ENCODE data around the gene HSD3B7. TPM values are rescaled to one million over a fixed set of nuclear protein-coding genes. Genes with fewer than 3 reads are reported as not detected.

HSD3B7 gene
- total RNA-seq, 1 experiment from 2014 or later: 5.4 TPM

DNA sequence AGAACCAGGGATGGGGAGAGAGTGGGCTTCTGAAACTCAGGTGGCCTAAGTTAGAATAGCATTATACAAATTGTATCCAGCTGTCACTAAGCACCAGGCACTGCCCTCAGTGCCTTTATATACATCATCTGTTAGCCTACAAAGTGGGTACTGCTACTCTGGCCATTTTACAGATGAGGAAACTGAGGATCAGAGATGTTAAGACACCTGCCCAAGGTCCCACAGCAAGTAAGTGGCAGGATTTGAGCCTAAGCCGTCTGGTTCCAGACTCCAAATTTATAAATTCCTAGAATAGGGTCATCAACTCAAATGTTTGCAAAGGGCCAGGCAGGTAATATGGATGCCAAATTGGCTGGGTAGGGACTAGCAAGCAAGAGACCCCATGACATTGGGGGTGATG is 33.8 kb upstream of the HSD3B7 start:
- POLR2A ChIA-PET: no interaction called here
- no peak for TF ChIP-seq SIN3A (IDR thresholded peaks at IDR 0.05; ENCODE audit: borderline replicate concordance, insufficient read depth, low read depth, low read length)
- TF ChIP-seq, protein P1, sequence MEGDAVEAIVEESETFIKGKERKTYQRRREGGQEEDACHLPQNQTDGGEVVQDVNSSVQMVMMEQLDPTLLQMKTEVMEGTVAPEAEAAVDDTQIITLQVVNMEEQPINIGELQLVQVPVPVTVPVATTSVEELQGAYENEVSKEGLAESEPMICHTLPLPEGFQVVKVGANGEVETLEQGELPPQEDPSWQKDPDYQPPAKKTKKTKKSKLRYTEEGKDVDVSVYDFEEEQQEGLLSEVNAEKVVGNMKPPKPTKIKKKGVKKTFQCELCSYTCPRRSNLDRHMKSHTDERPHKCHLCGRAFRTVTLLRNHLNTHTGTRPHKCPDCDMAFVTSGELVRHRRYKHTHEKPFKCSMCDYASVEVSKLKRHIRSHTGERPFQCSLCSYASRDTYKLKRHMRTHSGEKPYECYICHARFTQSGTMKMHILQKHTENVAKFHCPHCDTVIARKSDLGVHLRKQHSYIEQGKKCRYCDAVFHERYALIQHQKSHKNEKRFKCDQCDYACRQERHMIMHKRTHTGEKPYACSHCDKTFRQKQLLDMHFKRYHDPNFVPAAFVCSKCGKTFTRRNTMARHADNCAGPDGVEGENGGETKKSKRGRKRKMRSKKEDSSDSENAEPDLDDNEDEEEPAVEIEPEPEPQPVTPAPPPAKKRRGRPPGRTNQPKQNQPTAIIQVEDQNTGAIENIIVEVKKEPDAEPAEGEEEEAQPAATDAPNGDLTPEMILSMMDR (IDR thresholded peaks at IDR 0.05): no peak
- no peak for TF ChIP-seq POLR2AphosphoS5 (IDR thresholded peaks at IDR 0.05; ENCODE audit: low read depth, low read length)
- TF ChIP-seq, protein P2, sequence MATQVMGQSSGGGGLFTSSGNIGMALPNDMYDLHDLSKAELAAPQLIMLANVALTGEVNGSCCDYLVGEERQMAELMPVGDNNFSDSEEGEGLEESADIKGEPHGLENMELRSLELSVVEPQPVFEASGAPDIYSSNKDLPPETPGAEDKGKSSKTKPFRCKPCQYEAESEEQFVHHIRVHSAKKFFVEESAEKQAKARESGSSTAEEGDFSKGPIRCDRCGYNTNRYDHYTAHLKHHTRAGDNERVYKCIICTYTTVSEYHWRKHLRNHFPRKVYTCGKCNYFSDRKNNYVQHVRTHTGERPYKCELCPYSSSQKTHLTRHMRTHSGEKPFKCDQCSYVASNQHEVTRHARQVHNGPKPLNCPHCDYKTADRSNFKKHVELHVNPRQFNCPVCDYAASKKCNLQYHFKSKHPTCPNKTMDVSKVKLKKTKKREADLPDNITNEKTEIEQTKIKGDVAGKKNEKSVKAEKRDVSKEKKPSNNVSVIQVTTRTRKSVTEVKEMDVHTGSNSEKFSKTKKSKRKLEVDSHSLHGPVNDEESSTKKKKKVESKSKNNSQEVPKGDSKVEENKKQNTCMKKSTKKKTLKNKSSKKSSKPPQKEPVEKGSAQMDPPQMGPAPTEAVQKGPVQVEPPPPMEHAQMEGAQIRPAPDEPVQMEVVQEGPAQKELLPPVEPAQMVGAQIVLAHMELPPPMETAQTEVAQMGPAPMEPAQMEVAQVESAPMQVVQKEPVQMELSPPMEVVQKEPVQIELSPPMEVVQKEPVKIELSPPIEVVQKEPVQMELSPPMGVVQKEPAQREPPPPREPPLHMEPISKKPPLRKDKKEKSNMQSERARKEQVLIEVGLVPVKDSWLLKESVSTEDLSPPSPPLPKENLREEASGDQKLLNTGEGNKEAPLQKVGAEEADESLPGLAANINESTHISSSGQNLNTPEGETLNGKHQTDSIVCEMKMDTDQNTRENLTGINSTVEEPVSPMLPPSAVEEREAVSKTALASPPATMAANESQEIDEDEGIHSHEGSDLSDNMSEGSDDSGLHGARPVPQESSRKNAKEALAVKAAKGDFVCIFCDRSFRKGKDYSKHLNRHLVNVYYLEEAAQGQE (IDR thresholded peaks at IDR 0.05; ENCODE audit: insufficient read depth in 1 of 2, low read depth in 2 of 2, low read length in 1 of 2): no peak
- no peak for TF ChIP-seq TCF7L2 (IDR thresholded peaks at IDR 0.05; ENCODE audit: low read depth, low read length)
- no peaks in the 10 kb centered on the region for H3K27me3 ChIP-seq (ENCODE audit: control insufficient read depth, insufficient read depth, low read length)
- intact Hi-C loops (cut with micrococcal nuclease; ENCODE audit: unreplicated experiment): loop anchor here (5.0 kb wide), 1 partner anchor 146 kb away; no protein-coding TSS in a partner anchor
- no peak overlapping the region for H3K4me3 ChIP-seq (ENCODE audit: low read depth in 2 of 2, low read length in 2 of 2)
- in situ Hi-C loops (cut with HindIII; ENCODE audit: low pct_unique_long_range_greater_than_20kb, low sequenced_read_pairs): no loop called here
- no peak for DNase-seq (ENCODE audit: low read depth, low spot score)
- peaks cover 43% of the 10 kb centered on the region for H3K4me1 ChIP-seq (ENCODE audit: control insufficient read depth, insufficient read depth, low read length)
- no peaks in the 10 kb centered on the region; the same call in 1 of the 2 replicates for H3K36me3 ChIP-seq (ENCODE audit: control insufficient read depth, insufficient read depth, low read length)
- ATAC-seq: no peak
- BruUV-seq (replicated peaks): no TSS peak
- H3K27ac ChIP-seq (ENCODE audit: low read length): no peak overlapping the region
- CTCF ChIA-PET: no interaction called here
- no peaks in the 10 kb centered on the region for H3K9me3 ChIP-seq (ENCODE audit: control insufficient read depth, insufficient read depth, low read depth, low read length)

DNA sequence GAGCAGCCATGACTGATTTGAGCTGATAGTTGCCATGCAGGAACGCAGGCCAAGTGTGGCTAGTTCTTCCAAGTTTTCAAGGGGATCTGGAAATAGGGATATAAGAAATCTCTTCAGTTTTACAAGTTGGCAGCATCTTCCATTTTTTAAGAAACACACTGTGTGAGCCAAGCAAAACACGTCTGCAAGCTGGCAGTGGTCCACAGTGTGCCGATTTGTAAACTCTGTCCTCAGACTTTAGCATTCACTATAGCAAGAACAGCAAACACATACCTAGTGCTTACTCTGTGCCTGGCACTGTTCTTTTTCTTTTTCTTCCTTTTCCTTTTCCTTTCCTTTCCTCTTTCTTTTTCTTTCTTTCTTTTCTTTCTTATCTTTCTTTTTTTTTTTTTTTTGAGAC is 33.3 kb upstream of the HSD3B7 start:
- no peak overlapping the region for H3K4me3 ChIP-seq (ENCODE audit: low read depth in 2 of 2, low read length in 2 of 2)
- DNase-seq (ENCODE audit: low read depth, low spot score) (no peak), ATAC-seq (no peak)
- H3K27ac ChIP-seq (ENCODE audit: low read length): no peak overlapping the region; the same call in 1 of the 2 replicates
- TF ChIP-seq SIN3A (IDR thresholded peaks at IDR 0.05; ENCODE audit: borderline replicate concordance, insufficient read depth, low read depth, low read length) (no peak), POLR2AphosphoS5 (IDR thresholded peaks at IDR 0.05; ENCODE audit: low read depth, low read length) (no peak), TCF7L2 (IDR thresholded peaks at IDR 0.05; ENCODE audit: low read depth, low read length) (no peak)
- TF ChIP-seq, protein P2 (IDR thresholded peaks at IDR 0.05; ENCODE audit: insufficient read depth in 1 of 2, low read depth in 2 of 2, low read length in 1 of 2): no peak
- TF ChIP-seq, protein P1 (IDR thresholded peaks at IDR 0.05): no peak
- H3K9me3 ChIP-seq (ENCODE audit: control insufficient read depth, insufficient read depth, low read depth, low read length): no peaks in the 10 kb centered on the region
- H3K4me1 ChIP-seq (ENCODE audit: control insufficient read depth, insufficient read depth, low read length): peaks cover 48% of the 10 kb centered on the region
- no peaks in the 10 kb centered on the region; the same call in 1 of the 2 replicates for H3K36me3 ChIP-seq (ENCODE audit: control insufficient read depth, insufficient read depth, low read length)
- ChIA-PET POLR2A (no interaction called here), CTCF (interaction anchor here (0.6 kb wide), 1 partner anchor 190 kb away, joined by 3 read pairs; no protein-coding TSS in a partner anchor)
- no TSS peak for BruUV-seq (replicated peaks)
- in situ Hi-C loops (cut with HindIII; ENCODE audit: low pct_unique_long_range_greater_than_20kb, low sequenced_read_pairs): no loop called here
- H3K27me3 ChIP-seq (ENCODE audit: control insufficient read depth, insufficient read depth, low read length): no peaks in the 10 kb centered on the region
- intact Hi-C loops (cut with micrococcal nuclease; ENCODE audit: unreplicated experiment): loop anchor here (5.0 kb wide), 1 partner anchor 146 kb away; no protein-coding TSS in a partner anchor
